ENCODE results near the gene EEIG2. TPM values are rescaled to one million over a fixed set of nuclear protein-coding genes. Genes with fewer than 3 reads are reported as not detected.

The EEIG2 gene
- total and polyA plus RNA-seq, 2 donors (not counting 3 experiments of a cell fraction or from before 2014, with no cell fraction given), result 2.5 to 7.2 TPM

GRCh38 chr1:108521990-108522393 lies 37.9 kb upstream of the EEIG2 start:
- Histone ChIP-seq H4K20me1 (replicated peaks; ENCODE audit: control insufficient read depth, extremely low read depth, insufficient read depth, low read length) (no peaks in the 10 kb centered on the region), H3K4me3 (replicated peaks in 1 of 3; ENCODE audit: insufficient read depth in 1 of 3, low read depth in 1 of 3, low read length in 3 of 3) (no peak overlapping the region), H3K27ac (ENCODE audit: insufficient read depth, low read depth, low read length) (no peak overlapping the region), H3K9me3 (replicated peaks; ENCODE audit: control insufficient read depth, insufficient read depth, low read length) (no peaks in the 10 kb centered on the region), H3K9ac (replicated peaks; ENCODE audit: extremely low read depth, insufficient read depth, low read length) (no peak overlapping the region), H2AFZ (ENCODE audit: low read depth, low read length) (no peak overlapping the region), H3K4me1 (ENCODE audit: control insufficient read depth, extremely low read depth, insufficient read depth, low read length) (no peaks in the 10 kb centered on the region), H3K79me2 (ENCODE audit: control insufficient read depth, insufficient read depth, low read length) (no peaks in the 10 kb centered on the region), H3K36me3 (ENCODE audit: control insufficient read depth in 2 of 2, extremely low read depth in 1 of 2, insufficient read depth in 2 of 2, low read length in 2 of 2) (no peaks in the 10 kb centered on the region), H3K4me2 (ENCODE audit: insufficient read depth, low read length) (no peak overlapping the region), H3K9me1 (replicated peaks; ENCODE audit: control insufficient read depth, extremely low read depth, insufficient read depth, low read length) (no peaks in the 10 kb centered on the region), H3K27me3 (ENCODE audit: control insufficient read depth in 2 of 2, insufficient read depth in 2 of 2, low read length in 2 of 2) (peaks cover 0 to 3% of the 10 kb centered on the region in 2 experiments)
- FAIRE-seq (peak; percentile 26), DNase-seq (ENCODE audit: low read depth, low spot score) (no peak)
- BruUV-seq (replicated peaks), result no TSS peak
- intact Hi-C loops (cut with micrococcal nuclease) (no loop called here), dilution Hi-C loops (cut with MboI; ENCODE audit: extremely low pct_ligation_motif_present, low sequenced_read_pairs) (no loop called here)
- POLR2A ChIA-PET, result interaction anchor here (0.6 kb wide), 1 partner anchor 25 kb away, joined by 4 read pairs; no protein-coding TSS in a partner anchor
- TF ChIP-seq EZH2 (IDR thresholded peaks at IDR 0.05; ENCODE audit: borderline replicate concordance, low read depth, low read length, severe bottlenecking) (no peak), POLR2AphosphoS5 (IDR thresholded peaks at IDR 0.05; ENCODE audit: insufficient read depth, low read depth, low read length) (no peak), FOS (IDR thresholded peaks at IDR 0.05; ENCODE audit: borderline replicate concordance, insufficient read depth, low read length) (no peak), MYC (IDR thresholded peaks at IDR 0.05; ENCODE audit: low read depth, low read length) (no peak), GATA2 (IDR thresholded peaks at IDR 0.05; ENCODE audit: insufficient read depth, insufficient read length, low read depth, low read length) (no peak)
- CTCF ChIA-PET, result interaction anchor here (1.0 to 2.0 kb wide), 8 partner anchors 9 to 139 kb away, joined by 3 to 9 read pairs (median 4); partner anchors contain the start of genes EEIG2 and HENMT1

- intact Hi-C loops (cut with micrococcal nuclease) (no loop called here), dilution Hi-C loops (cut with MboI; ENCODE audit: extremely low pct_ligation_motif_present, low sequenced_read_pairs) (no loop called here)
- no peak for FAIRE-seq
- Histone ChIP-seq H4K20me1 (replicated peaks; ENCODE audit: control insufficient read depth, extremely low read depth, insufficient read depth, low read length) (no peaks in the 10 kb centered on the region), H3K9me3 (replicated peaks; ENCODE audit: control insufficient read depth, insufficient read depth, low read length) (no peaks in the 10 kb centered on the region), H3K36me3 (ENCODE audit: control insufficient read depth in 2 of 2, extremely low read depth in 1 of 2, insufficient read depth in 2 of 2, low read length in 2 of 2) (no peaks in the 10 kb centered on the region), H3K9me1 (replicated peaks; ENCODE audit: control insufficient read depth, extremely low read depth, insufficient read depth, low read length) (no peaks in the 10 kb centered on the region), H3K27me3 (ENCODE audit: control insufficient read depth in 2 of 2, insufficient read depth in 2 of 2, low read length in 2 of 2) (peaks cover 0 to 3% of the 10 kb centered on the region in 2 experiments), H3K9ac (replicated peaks; ENCODE audit: extremely low read depth, insufficient read depth, low read length) (no peak overlapping the region), H2AFZ (ENCODE audit: low read depth, low read length) (no peak overlapping the region), H3K4me2 (ENCODE audit: insufficient read depth, low read length) (no peak overlapping the region), H3K79me2 (ENCODE audit: control insufficient read depth, insufficient read depth, low read length) (no peaks in the 10 kb centered on the region), H3K27ac (ENCODE audit: insufficient read depth, low read depth, low read length) (no peak overlapping the region), H3K4me1 (ENCODE audit: control insufficient read depth, extremely low read depth, insufficient read depth, low read length) (no peaks in the 10 kb centered on the region), H3K4me3 (replicated peaks in 1 of 3; ENCODE audit: insufficient read depth in 1 of 3, low read depth in 1 of 3, low read length in 3 of 3) (no peak overlapping the region)
- no TSS peak for BruUV-seq (replicated peaks)
- DNase-seq (ENCODE audit: low read depth, low spot score), result no peak
- TF ChIP-seq POLR2AphosphoS5 (IDR thresholded peaks at IDR 0.05; ENCODE audit: insufficient read depth, low read depth, low read length) (no peak), EZH2 (IDR thresholded peaks at IDR 0.05; ENCODE audit: borderline replicate concordance, low read depth, low read length, severe bottlenecking) (no peak), MYC (IDR thresholded peaks at IDR 0.05; ENCODE audit: low read depth, low read length) (no peak), POLR2A (IDR thresholded peaks at IDR 0.05; ENCODE audit: low read depth, low read length) (no peak), CTCF (IDR thresholded peaks at IDR 0.05; ENCODE audit: extremely low read depth in 1 of 2, insufficient read depth in 1 of 2, low read depth in 1 of 2, low read length in 2 of 2) (no peak), MAX (IDR thresholded peaks at IDR 0.05; ENCODE audit: insufficient read depth, insufficient read length) (no peak), JUN (IDR thresholded peaks at IDR 0.05; ENCODE audit: borderline replicate concordance, insufficient read depth, insufficient read length, low read depth) (no peak), FOS (IDR thresholded peaks at IDR 0.05; ENCODE audit: borderline replicate concordance, insufficient read depth, low read length) (no peak), GATA2 (IDR thresholded peaks at IDR 0.05; ENCODE audit: insufficient read depth, insufficient read length, low read depth, low read length) (no peak)
- ChIA-PET POLR2A (no interaction called here), CTCF (no interaction called here)
Observed at GRCh38 chr1:108523829-108524228, 36.1 kb upstream of the EEIG2 start.

Measured in endothelial cell of umbilical vein (primary cell).